IMR-90 (cell line): ENCODE measurements around the gene SRPK1. TPM values are rescaled to one million over a fixed set of nuclear protein-coding genes. Genes with fewer than 3 reads are reported as not detected.

Experiments used
- ATAC-seq: fragments of 200-7000 bp; cut with Tn5 transposase; 2 replicates; pipeline ENCODE4 v1.9.1; 2020; ENCODE audit warnings: low read depth, mild to moderate bottlenecking, moderate library complexity
- BruUV-seq: library from RNA; stranded (reverse); fragments of 400-500 nt; replicated peaks from 2 replicates; lab custom pipeline; 2021; lab: Mats Ljungman, UMichigan
- CTCF ChIA-PET: fragments of 300-600 bp; formaldehyde crosslinking; extraction: SDS; loops from one replicate; lab custom pipeline; 2021; ENCODE audit warnings: antibody characterized with exemption; lab: Yijun Ruan, JAX
- POLR2A ChIA-PET: fragments of 300-600 bp; sonication (Branson Sonifier 250); formaldehyde crosslinking; loops from one replicate; lab custom pipeline; 2022; ENCODE audit warnings: antibody characterized with exemption; ENCODE audit not compliant: unreplicated experiment; lab: Charles Lee
- DNase-seq: peaks from one replicate; pipeline ENCODE4 v3.0.0; 2013
- H2AFZ ChIP-seq: replicated peaks from 2 replicates; pipeline ENCODE3; 2013; ENCODE audit warnings: low read length, mild to moderate bottlenecking; ENCODE audit not compliant: poor library complexity
- H2AK5ac ChIP-seq: 2 replicates; pipeline ENCODE4 v1.6.1; 2013; ENCODE audit warnings: low read depth, low read length, inconsistent platforms
- H2AK9ac ChIP-seq: replicated peaks from 2 replicates; pipeline ENCODE3; 2013; ENCODE audit warnings: mild to moderate bottlenecking, low read depth, low read length, moderate library complexity; ENCODE audit not compliant: poor library complexity
- H2BK120ac ChIP-seq: 2 replicates; pipeline ENCODE4 v1.6.1; 2013; ENCODE audit warnings: low read depth, low read length, inconsistent platforms
- H2BK15ac ChIP-seq: 3 replicates; pipeline ENCODE4 v1.6.1; 2013; ENCODE audit warnings: low read depth, low read length, inconsistent platforms
- H2BK20ac ChIP-seq: 2 replicates; pipeline ENCODE4 v1.6.1; 2013; ENCODE audit warnings: low read depth, mild to moderate bottlenecking, inconsistent platforms, low read length, moderate library complexity
- H2BK5ac ChIP-seq: 2 replicates; pipeline ENCODE4 v1.6.1; 2013; ENCODE audit warnings: mild to moderate bottlenecking, low read depth, low read length, inconsistent platforms; ENCODE audit not compliant: poor library complexity, severe bottlenecking
- H3K14ac ChIP-seq: replicated peaks from 2 replicates; pipeline ENCODE4 v1.6.1; 2013; ENCODE audit warnings: low read depth, low read length, inconsistent platforms
- H3K18ac ChIP-seq: 2 replicates; pipeline ENCODE4 v1.6.1; 2013; ENCODE audit warnings: low read depth, low read length, control low read depth
- H3K23ac ChIP-seq: 2 replicates; pipeline ENCODE4 v1.6.1; 2013; ENCODE audit warnings: low read depth, low read length, inconsistent platforms
- H3K27ac ChIP-seq: 2 replicates; pipeline ENCODE4 v1.5.1; 2013; ENCODE audit warnings: mild to moderate bottlenecking, control low read depth, low read length; ENCODE audit not compliant: insufficient read depth
- H3K27me3 ChIP-seq: 2 replicates; pipeline ENCODE4 v1.6.1; 2013; ENCODE audit warnings: low read length; ENCODE audit not compliant: control insufficient read depth, insufficient read depth
- H3K36me3 ChIP-seq: 2 replicates; pipeline ENCODE4 v1.6.1; 2013; ENCODE audit warnings: low read length, mixed read lengths; ENCODE audit not compliant: control insufficient read depth, insufficient read depth
- H3K4ac ChIP-seq: 2 replicates; pipeline ENCODE4 v1.6.1; 2013; ENCODE audit warnings: low read depth, low read length, inconsistent platforms
- H3K4me1 ChIP-seq: 2 replicates; pipeline ENCODE4 v1.6.1; 2013; ENCODE audit warnings: low read length, mixed read lengths; ENCODE audit not compliant: control insufficient read depth, insufficient read depth
- H3K4me2 ChIP-seq: 2 replicates; pipeline ENCODE4 v1.6.1; 2013; ENCODE audit warnings: low read depth, mild to moderate bottlenecking, control low read depth, low read length, moderate library complexity
- H3K4me3 ChIP-seq: 2 replicates; pipeline ENCODE4 v1.5.1; 2013; ENCODE audit warnings: low read depth, mild to moderate bottlenecking, control low read depth, low read length, moderate library complexity; ENCODE audit not compliant: insufficient read depth
- H3K56ac ChIP-seq: 2 replicates; pipeline ENCODE4 v1.6.1; 2013; ENCODE audit warnings: low read length, inconsistent platforms; ENCODE audit not compliant: insufficient read depth; ENCODE audit errors: extremely low read depth
- H3K79me1 ChIP-seq, 2 experiments: 2 replicates each; pipeline ENCODE4 v1.6.1; 2013; ENCODE audit warnings: low read length in 2 of 2, inconsistent platforms in 1 of 2, low read depth in 1 of 2
- H3K9ac ChIP-seq: 2 replicates; pipeline ENCODE4 v1.6.1; 2013; ENCODE audit warnings: low read depth, low read length, control low read depth
- H3K9me1 ChIP-seq: 2 replicates; pipeline ENCODE4 v1.6.1; 2013; ENCODE audit warnings: low read length, inconsistent platforms; ENCODE audit not compliant: insufficient read depth
- H3K9me3 ChIP-seq: 2 replicates; pipeline ENCODE4 v1.6.1; 2013; ENCODE audit warnings: low read length; ENCODE audit not compliant: control insufficient read depth, insufficient read depth
- H4K20me1 ChIP-seq: 2 replicates; pipeline ENCODE4 v1.6.1; 2013; ENCODE audit warnings: low read length, inconsistent platforms; ENCODE audit not compliant: insufficient read depth
- H4K5ac ChIP-seq: 2 replicates; pipeline ENCODE4 v1.6.1; 2013; ENCODE audit warnings: mild to moderate bottlenecking, low read depth, low read length, control low read depth
- H4K8ac ChIP-seq, 2 experiments: 2 replicates each; pipeline ENCODE4 v1.6.1; 2013; ENCODE audit warnings: low read depth in 2 of 2, low read length in 2 of 2, control low read depth in 1 of 2, inconsistent platforms in 1 of 2
- H4K91ac ChIP-seq: 2 replicates; pipeline ENCODE4 v1.6.1; 2013; ENCODE audit warnings: low read depth, low read length, inconsistent platforms; ENCODE audit not compliant: insufficient read depth
- CEBPB ChIP-seq: IDR thresholded peaks from 2 replicates; pipeline ENCODE4 v1.6.1; 2012; ENCODE audit warnings: low read depth, low read length, improper control_type of control experiment
- CHD1 ChIP-seq: IDR thresholded peaks from 2 replicates; pipeline ENCODE4 v1.6.1; 2012; ENCODE audit warnings: low read depth, low read length, improper control_type of control experiment
- FOS ChIP-seq: fragments of 150-350 bp; IDR thresholded peaks from 2 replicates; pipeline ENCODE4 v1.6.1; 2016; ENCODE audit warnings: low read depth, low read length
- NFE2L2 ChIP-seq: fragments of 150-350 bp; IDR thresholded peaks from 2 replicates; pipeline ENCODE4 v1.6.1; 2016; ENCODE audit warnings: low read depth, mild to moderate bottlenecking, low read length
- RCOR1 ChIP-seq: IDR thresholded peaks from 2 replicates; pipeline ENCODE4 v1.6.1; 2012; ENCODE audit warnings: mild to moderate bottlenecking, low read length, improper control_type of control experiment; ENCODE audit not compliant: insufficient replicate concordance
- SMC3 ChIP-seq: fragments of 150-350 bp; IDR thresholded peaks from 2 replicates; pipeline ENCODE4 v1.6.1; 2016; ENCODE audit warnings: low read depth, mild to moderate bottlenecking, antibody characterized with exemption, low read length, moderate library complexity
- WGBS, 2 experiments: methylation state at CpG; one replicate each; pipeline versions ENCODE4 v1.1.5 to v1.1.7; 2013; ENCODE audit warnings: missing lambda C conversion rate in 2 of 2; ENCODE audit not compliant: insufficient read length in 1 of 2; ENCODE audit errors: extremely low coverage in 2 of 2; 5-methylcytosine and 5-hydroxymethylcytosine counted together
- dilution Hi-C: fragments of 300-500 bp; cut with HindIII; formaldehyde crosslinking; loops from one replicate; pipeline ENCODE4 v1.14.3; 2018; ENCODE audit warnings: low sequenced_read_pairs; ENCODE audit not compliant: unreplicated experiment
- in situ Hi-C: fragments of 300-500 bp; cut with MboI; formaldehyde crosslinking; loops from 3 replicates; pipeline ENCODE4 v1.14.3; 2019; ENCODE audit warnings: low sequenced_read_pairs, inconsistent platforms, mixed read lengths
- intact Hi-C: fragments of 100-400 bp; cut with micrococcal nuclease; formaldehyde crosslinking; loops from 2 replicates; pipeline ENCODE4 v1.10.0; 2022
- polyA plus RNA-seq, 3 experiments: library from polyadenylated mRNA; depleted of rRNA; stranded (reverse); fragments of >200 nt; gene quantifications; 2 replicates each; pipeline ENCODE4 v1.2.3, GENCODE V29; 2012; ENCODE audit warnings: low replicate concordance in 1 of 3
- total RNA-seq: library from RNA; depleted of rRNA; stranded (reverse); fragments of >200 nt; gene quantifications from 2 replicates; pipeline ENCODE4 v1.2.3, GENCODE V29; 2012
- TF ChIP-seq, protein P1 (sequence below): conservative IDR thresholded peaks from 2 replicates; pipeline ENCODE4 v1.5.1; 2012; ENCODE audit warnings: mild to moderate bottlenecking, low read depth, low read length, improper control_type of control experiment
- TF ChIP-seq, protein P2 (sequence below): fragments of 150-350 bp; IDR thresholded peaks from 2 replicates; pipeline ENCODE4 v1.6.1; 2016; ENCODE audit warnings: low read depth, mild to moderate bottlenecking, low read length, moderate library complexity, borderline replicate concordance

SRPK1 gene
- total and polyA plus RNA-seq, 2 of the 4 experiments (the other 2 are of a cell fraction), result 22.5 to 44.6 TPM

DNA sequence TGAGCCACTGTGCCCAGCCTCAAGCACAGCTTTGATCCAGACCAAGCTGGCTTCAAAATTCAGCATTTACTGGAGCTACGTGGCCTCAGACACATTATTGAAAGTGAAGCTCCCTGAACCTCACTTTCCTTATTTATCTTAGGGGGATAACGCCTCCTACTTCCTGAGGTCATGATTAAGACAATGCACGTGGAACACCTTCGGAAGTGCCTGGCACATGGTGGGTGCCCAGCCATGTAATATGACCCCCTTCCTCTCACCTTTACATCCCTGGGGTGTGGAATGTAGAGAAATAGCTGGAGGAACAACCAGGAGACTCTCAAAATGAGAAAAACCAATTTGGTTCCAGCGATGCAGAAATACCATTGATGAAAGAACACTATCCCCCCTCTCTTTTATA lies 122.2 kb downstream of the SRPK1 start:
- Histone ChIP-seq H3K4me2 (no peak overlapping the region), H4K91ac (no peak overlapping the region), H3K18ac (no peak overlapping the region), H2BK5ac (no peak overlapping the region), H3K56ac (no peak overlapping the region), H3K9ac (no peak overlapping the region), H3K27me3 (peaks cover 36% of the 10 kb centered on the region), H2BK20ac (no peak overlapping the region), H4K8ac (no peak overlapping the region), H3K79me1 (no peaks in the 10 kb centered on the region), H3K36me3 (no peaks in the 10 kb centered on the region), H3K9me3 (no peaks in the 10 kb centered on the region), H3K4me1 (no peaks in the 10 kb centered on the region), H3K27ac (no peak overlapping the region), H4K20me1 (no peaks in the 10 kb centered on the region), H2BK120ac (no peak overlapping the region), H4K5ac (no peak overlapping the region), H3K14ac (no peak overlapping the region), H2AK9ac (no peak overlapping the region), H3K23ac (no peak overlapping the region), H3K4ac (no peak overlapping the region), H2BK15ac (no peak overlapping the region), H3K9me1 (no peaks in the 10 kb centered on the region; the same call in 1 of the 2 replicates), H2AFZ (no peak overlapping the region), H3K4me3 (no peak overlapping the region), H2AK5ac (no peak overlapping the region)
- ATAC-seq (no peak), DNase-seq (no peak)
- dilution Hi-C loops (no loop called here), in situ Hi-C loops (no loop called here), intact Hi-C loops (loop anchor here (1.0 kb wide), 1 partner anchor 11 kb away; no protein-coding TSS in a partner anchor)
- no peak for TF ChIP-seq FOS
- TF ChIP-seq, protein P1, sequence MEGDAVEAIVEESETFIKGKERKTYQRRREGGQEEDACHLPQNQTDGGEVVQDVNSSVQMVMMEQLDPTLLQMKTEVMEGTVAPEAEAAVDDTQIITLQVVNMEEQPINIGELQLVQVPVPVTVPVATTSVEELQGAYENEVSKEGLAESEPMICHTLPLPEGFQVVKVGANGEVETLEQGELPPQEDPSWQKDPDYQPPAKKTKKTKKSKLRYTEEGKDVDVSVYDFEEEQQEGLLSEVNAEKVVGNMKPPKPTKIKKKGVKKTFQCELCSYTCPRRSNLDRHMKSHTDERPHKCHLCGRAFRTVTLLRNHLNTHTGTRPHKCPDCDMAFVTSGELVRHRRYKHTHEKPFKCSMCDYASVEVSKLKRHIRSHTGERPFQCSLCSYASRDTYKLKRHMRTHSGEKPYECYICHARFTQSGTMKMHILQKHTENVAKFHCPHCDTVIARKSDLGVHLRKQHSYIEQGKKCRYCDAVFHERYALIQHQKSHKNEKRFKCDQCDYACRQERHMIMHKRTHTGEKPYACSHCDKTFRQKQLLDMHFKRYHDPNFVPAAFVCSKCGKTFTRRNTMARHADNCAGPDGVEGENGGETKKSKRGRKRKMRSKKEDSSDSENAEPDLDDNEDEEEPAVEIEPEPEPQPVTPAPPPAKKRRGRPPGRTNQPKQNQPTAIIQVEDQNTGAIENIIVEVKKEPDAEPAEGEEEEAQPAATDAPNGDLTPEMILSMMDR, result no peak
- TF ChIP-seq, protein P2, sequence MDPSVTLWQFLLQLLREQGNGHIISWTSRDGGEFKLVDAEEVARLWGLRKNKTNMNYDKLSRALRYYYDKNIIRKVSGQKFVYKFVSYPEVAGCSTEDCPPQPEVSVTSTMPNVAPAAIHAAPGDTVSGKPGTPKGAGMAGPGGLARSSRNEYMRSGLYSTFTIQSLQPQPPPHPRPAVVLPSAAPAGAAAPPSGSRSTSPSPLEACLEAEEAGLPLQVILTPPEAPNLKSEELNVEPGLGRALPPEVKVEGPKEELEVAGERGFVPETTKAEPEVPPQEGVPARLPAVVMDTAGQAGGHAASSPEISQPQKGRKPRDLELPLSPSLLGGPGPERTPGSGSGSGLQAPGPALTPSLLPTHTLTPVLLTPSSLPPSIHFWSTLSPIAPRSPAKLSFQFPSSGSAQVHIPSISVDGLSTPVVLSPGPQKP, result no peak
- no peak for TF ChIP-seq RCOR1
- TF ChIP-seq NFE2L2, result no peak
- TF ChIP-seq CHD1, result no peak
- no peak for TF ChIP-seq CEBPB
- TF ChIP-seq SMC3, result no peak
- WGBS, 2 experiments, result 38% methylated on average over 2 of the region's 5 CpGs; no CpG with 5 or more reads in 1 of the 2 experiments
- CTCF ChIA-PET, result interaction anchor here (1.5 kb wide), 1 partner anchor 12 kb away, joined by 4 read pairs; no protein-coding TSS in a partner anchor
- no TSS peak for BruUV-seq
- POLR2A ChIA-PET, result no interaction called here
